Measurements from ENCODE around the gene ATL3.

DNA sequence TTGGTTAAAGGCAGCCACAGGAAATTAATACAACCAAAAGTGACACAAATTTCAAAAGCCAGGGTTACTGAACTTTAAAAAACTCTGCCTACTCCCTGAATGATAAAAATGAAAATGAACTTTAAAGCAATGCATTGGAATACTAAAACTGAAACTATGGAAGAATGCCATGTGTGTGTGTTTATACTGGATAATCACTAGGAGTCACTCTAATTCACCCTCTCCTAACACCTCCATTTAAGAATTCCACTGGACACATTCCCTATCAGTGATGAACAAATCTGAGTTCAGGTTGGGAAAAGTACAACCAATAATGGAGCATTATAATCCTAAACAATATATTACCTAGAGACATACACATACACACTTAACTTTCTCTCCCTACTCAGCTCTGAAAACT, 29.4 kb downstream of the ATL3 start:
- TF ChIP-seq, protein P1, sequence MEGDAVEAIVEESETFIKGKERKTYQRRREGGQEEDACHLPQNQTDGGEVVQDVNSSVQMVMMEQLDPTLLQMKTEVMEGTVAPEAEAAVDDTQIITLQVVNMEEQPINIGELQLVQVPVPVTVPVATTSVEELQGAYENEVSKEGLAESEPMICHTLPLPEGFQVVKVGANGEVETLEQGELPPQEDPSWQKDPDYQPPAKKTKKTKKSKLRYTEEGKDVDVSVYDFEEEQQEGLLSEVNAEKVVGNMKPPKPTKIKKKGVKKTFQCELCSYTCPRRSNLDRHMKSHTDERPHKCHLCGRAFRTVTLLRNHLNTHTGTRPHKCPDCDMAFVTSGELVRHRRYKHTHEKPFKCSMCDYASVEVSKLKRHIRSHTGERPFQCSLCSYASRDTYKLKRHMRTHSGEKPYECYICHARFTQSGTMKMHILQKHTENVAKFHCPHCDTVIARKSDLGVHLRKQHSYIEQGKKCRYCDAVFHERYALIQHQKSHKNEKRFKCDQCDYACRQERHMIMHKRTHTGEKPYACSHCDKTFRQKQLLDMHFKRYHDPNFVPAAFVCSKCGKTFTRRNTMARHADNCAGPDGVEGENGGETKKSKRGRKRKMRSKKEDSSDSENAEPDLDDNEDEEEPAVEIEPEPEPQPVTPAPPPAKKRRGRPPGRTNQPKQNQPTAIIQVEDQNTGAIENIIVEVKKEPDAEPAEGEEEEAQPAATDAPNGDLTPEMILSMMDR (IDR thresholded peaks at IDR 0.05; ENCODE audit: poor library complexity, severe bottlenecking): no peak
- TF ChIP-seq SMC3 (conservative IDR thresholded peaks at IDR 0.05; ENCODE audit: poor library complexity) (no peak), EP300 (conservative IDR thresholded peaks at IDR 0.05; ENCODE audit: poor library complexity, severe bottlenecking) (no peak)
- TF ChIP-seq, protein P2, sequence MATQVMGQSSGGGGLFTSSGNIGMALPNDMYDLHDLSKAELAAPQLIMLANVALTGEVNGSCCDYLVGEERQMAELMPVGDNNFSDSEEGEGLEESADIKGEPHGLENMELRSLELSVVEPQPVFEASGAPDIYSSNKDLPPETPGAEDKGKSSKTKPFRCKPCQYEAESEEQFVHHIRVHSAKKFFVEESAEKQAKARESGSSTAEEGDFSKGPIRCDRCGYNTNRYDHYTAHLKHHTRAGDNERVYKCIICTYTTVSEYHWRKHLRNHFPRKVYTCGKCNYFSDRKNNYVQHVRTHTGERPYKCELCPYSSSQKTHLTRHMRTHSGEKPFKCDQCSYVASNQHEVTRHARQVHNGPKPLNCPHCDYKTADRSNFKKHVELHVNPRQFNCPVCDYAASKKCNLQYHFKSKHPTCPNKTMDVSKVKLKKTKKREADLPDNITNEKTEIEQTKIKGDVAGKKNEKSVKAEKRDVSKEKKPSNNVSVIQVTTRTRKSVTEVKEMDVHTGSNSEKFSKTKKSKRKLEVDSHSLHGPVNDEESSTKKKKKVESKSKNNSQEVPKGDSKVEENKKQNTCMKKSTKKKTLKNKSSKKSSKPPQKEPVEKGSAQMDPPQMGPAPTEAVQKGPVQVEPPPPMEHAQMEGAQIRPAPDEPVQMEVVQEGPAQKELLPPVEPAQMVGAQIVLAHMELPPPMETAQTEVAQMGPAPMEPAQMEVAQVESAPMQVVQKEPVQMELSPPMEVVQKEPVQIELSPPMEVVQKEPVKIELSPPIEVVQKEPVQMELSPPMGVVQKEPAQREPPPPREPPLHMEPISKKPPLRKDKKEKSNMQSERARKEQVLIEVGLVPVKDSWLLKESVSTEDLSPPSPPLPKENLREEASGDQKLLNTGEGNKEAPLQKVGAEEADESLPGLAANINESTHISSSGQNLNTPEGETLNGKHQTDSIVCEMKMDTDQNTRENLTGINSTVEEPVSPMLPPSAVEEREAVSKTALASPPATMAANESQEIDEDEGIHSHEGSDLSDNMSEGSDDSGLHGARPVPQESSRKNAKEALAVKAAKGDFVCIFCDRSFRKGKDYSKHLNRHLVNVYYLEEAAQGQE (IDR thresholded peaks at IDR 0.05; ENCODE audit: borderline replicate concordance): no peak

Data from neural cell (in vitro differentiated cells).